SK-N-SH treated with all-trans-retinoic acid at 6 μM for 48 hours (cell line): ENCODE data around the gene PRADC1.

Experiments
- ARNTL ChIP-seq: fragments of 450-650 bp; formaldehyde crosslinking; IDR thresholded peaks from 2 replicates; pipeline ENCODE4 v1.5.0; 2020; ENCODE audit warnings: low read depth, mild to moderate bottlenecking, moderate library complexity, borderline replicate concordance
- CREB5 ChIP-seq: fragments of 250-450 bp; sonication (Bioruptor Pico); IDR thresholded peaks from 2 replicates; pipeline ENCODE4 v1.5.1; 2020; ENCODE audit warnings: low read depth, mild to moderate bottlenecking, moderate library complexity
- CSRNP3 ChIP-seq: fragments of 250-450 bp; sonication (Bioruptor Pico); IDR thresholded peaks from 2 replicates; pipeline ENCODE4 v1.5.1; 2021; ENCODE audit warnings: mild to moderate bottlenecking, moderate library complexity
- GLIS3 ChIP-seq: fragments of 250-450 bp; sonication (Bioruptor Pico); IDR thresholded peaks from 2 replicates; pipeline ENCODE4 v1.5.0; 2020; ENCODE audit warnings: mild to moderate bottlenecking, moderate library complexity
- OSR1 ChIP-seq: fragments of 250-450 bp; sonication (Bioruptor Pico); IDR thresholded peaks from 2 replicates; pipeline ENCODE4 v1.8.0; 2022; ENCODE audit warnings: moderate library complexity, mild to moderate bottlenecking, inconsistent platforms
- PATZ1 ChIP-seq: fragments of 250-450 bp; sonication (Bioruptor Pico); IDR thresholded peaks from 2 replicates; pipeline ENCODE4 v1.8.0; 2020; ENCODE audit warnings: mild to moderate bottlenecking, moderate library complexity, borderline replicate concordance
- SNAI2 ChIP-seq: fragments of 250-450 bp; sonication (Bioruptor Pico); IDR thresholded peaks from 2 replicates; pipeline ENCODE4 v1.5.0; 2020; ENCODE audit warnings: mild to moderate bottlenecking, moderate library complexity
- TOX ChIP-seq: fragments of 250-450 bp; sonication (Bioruptor Pico); IDR thresholded peaks from 2 replicates; pipeline ENCODE4 v1.8.0; 2021; ENCODE audit warnings: mild to moderate bottlenecking, moderate library complexity, borderline replicate concordance
- ZC3H10 ChIP-seq: fragments of 250-450 bp; sonication (Bioruptor Pico); IDR thresholded peaks from 2 replicates; pipeline ENCODE4 v1.5.1; 2021; ENCODE audit warnings: mild to moderate bottlenecking, moderate library complexity
- ZFP30 ChIP-seq: fragments of 450-650 bp; formaldehyde crosslinking; IDR thresholded peaks from 2 replicates; pipeline ENCODE4 v1.5.0; 2022; ENCODE audit warnings: mild to moderate bottlenecking, moderate library complexity
- ZNF565 ChIP-seq: fragments of 450-650 bp; formaldehyde crosslinking; conservative IDR thresholded peaks from 2 replicates; pipeline ENCODE4 v1.5.0; 2020; ENCODE audit warnings: low read depth, mild to moderate bottlenecking, moderate library complexity
- ZNF70 ChIP-seq: fragments of 450-650 bp; formaldehyde crosslinking; IDR thresholded peaks from 2 replicates; pipeline ENCODE4 v1.5.0; 2020; ENCODE audit warnings: mild to moderate bottlenecking, moderate library complexity
- ZNF8 ChIP-seq: fragments of 450-650 bp; formaldehyde crosslinking; IDR thresholded peaks from 2 replicates; pipeline ENCODE4 v1.5.0; 2020; ENCODE audit warnings: mild to moderate bottlenecking, moderate library complexity

- TF ChIP-seq TOX (CRISPR knock-in tag) = no peak
- TF ChIP-seq ZC3H10 (CRISPR knock-in tag) = no peak
- TF ChIP-seq ZNF565 (CRISPR knock-in tag) = no peak
- no peak for TF ChIP-seq PATZ1 (CRISPR knock-in tag)
- no peak for TF ChIP-seq ZNF8 (CRISPR knock-in tag)
- no peak for TF ChIP-seq ZFP30 (CRISPR knock-in tag)
- TF ChIP-seq GLIS3 (CRISPR knock-in tag) = no peak
- no peak for TF ChIP-seq CSRNP3 (CRISPR knock-in tag)
- TF ChIP-seq SNAI2 = no peak
- no peak for TF ChIP-seq ARNTL (CRISPR knock-in tag)
- TF ChIP-seq ZNF70 (CRISPR knock-in tag) = no peak
- TF ChIP-seq OSR1 = no peak
- no peak for TF ChIP-seq CREB5 (CRISPR knock-in tag)
These were observed 2.4 kb upstream of the PRADC1 start for GRCh38 chr2:73235315-73236028.
